HG03520 (cell line): ENCODE measurements around the gene HPS4.
"Not testable (repeated sequence)": the region's sequence is repeated elsewhere in the genome, so short reads cannot be mapped to it uniquely, and the experiment has no call there.

Experiments
- ATAC-seq: cut with Tn5 transposase; IDR thresholded peaks from one replicate; pipeline ENCODE4 v1.9.1; 2021; ENCODE audit warnings: mild to moderate bottlenecking, moderate library complexity; ENCODE audit not compliant: unreplicated experiment

Gene HPS4

DNA sequence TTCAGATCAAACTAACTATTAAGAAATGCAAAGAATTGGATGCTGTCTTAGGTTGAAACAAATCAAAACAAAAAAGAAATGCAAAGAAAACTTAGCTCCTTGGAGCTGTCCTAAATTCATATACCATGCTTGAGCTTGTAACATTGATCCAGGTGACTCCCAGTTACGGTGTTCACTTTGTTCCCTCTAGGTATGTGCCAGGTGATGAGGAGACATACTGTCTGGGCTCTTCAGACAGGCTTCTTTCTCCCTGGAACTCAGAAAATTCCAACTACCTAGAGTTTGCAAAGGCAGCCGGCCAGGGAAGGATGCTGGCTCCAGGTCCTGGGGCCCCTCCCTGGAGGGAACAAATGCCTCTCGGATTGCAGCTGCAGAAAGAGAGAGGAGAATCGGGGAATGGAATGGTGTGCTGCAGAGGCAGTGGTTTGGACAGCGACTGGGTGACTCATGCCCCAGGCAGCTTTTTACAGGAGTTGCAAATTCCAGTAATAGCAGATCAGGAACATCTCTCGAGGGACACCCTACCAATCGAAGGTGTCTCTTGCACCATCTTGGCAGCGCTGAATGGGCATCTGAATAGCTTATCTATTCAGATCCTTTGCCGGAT is 66.8 kb downstream of the HPS4 start:
- no peak for ATAC-seq

DNA sequence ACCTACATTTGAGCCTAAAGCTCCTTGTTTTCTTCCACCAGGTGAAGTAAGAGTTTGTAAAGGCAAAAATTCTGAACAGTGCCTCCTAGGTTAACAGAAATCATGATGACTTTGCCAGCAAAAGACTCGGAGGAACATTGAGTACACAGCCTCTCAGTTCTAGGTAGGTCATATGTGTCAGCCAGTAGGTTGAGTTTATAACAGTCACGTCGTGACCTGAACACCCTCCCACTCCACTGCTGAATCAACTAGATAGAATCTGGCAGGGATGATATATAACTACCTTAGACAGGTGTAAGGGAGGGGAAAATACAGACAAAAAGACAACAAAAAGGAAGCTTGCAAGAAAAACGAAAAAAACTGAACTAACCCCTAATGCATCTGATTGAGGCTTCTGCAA is 67.3 kb downstream of the HPS4 start:
- no peak for ATAC-seq

DNA sequence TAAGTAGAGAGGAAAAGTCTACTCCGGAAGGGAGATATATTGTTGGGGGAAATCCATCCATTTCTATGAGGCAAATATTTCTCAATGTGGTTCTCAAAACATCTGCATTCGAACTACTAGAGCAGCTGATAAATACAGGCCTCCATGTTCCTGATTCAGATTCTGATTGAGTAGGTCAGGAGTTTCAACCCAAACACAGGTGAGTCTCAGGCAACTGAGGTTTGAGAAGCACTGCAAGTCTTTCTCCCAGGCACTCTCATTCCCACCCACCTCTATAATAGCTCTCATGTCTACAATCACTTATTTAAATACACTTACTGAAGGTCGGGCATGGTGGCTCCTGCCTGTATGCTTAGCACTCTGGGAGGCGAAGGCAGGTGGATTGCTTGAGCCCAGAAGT is 69.2 kb downstream of the HPS4 start:
- no peak for ATAC-seq

DNA sequence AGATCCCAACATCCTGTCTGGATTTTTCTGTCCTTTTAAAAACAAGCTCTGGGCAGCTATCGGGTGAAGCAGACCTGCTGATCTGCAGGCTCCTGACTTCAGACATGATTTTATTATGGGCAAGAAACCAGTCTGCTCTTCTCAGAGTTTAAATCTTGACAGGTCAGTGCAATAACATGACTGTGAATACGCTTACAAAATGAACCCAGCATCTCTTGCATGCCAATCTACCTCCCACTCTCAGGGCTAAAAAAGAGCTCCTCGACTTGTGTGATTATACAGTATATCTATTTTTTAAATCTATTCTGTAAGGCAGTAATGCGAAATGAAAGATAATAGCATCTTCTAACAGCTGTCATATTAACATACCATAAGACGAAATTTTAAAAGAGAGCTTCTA is 73.2 kb downstream of the HPS4 start:
- ATAC-seq, result no peak

DNA sequence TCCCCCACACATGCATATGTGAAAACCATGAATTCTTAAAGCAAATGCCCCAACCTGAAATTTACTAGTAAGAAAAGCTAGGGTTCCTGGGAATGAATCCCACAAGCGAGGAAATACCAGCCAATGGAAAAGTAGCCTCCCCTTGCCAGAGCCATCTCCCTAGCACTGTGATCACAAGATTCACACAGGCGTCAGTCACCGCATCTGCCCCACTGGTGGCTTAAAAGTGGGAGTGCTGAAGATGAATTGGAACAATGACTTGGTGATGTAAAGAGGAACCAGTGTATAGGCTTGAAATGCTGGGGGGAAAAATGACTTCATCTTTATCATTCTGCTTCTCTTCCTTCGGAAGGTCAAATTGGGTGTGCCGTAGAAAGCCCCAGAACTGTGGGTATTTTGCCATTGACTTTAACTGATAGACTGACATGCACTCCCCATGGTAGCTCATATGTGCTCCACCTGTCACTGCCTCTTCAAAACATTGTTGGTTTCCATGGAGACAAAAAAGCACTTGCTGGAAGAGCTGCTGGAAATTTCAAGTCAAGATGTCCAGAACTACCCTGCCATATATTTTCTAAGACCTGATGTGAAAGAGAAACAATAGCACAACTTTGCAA is 73.8 kb downstream of the HPS4 start:
- ATAC-seq, result no peak

DNA sequence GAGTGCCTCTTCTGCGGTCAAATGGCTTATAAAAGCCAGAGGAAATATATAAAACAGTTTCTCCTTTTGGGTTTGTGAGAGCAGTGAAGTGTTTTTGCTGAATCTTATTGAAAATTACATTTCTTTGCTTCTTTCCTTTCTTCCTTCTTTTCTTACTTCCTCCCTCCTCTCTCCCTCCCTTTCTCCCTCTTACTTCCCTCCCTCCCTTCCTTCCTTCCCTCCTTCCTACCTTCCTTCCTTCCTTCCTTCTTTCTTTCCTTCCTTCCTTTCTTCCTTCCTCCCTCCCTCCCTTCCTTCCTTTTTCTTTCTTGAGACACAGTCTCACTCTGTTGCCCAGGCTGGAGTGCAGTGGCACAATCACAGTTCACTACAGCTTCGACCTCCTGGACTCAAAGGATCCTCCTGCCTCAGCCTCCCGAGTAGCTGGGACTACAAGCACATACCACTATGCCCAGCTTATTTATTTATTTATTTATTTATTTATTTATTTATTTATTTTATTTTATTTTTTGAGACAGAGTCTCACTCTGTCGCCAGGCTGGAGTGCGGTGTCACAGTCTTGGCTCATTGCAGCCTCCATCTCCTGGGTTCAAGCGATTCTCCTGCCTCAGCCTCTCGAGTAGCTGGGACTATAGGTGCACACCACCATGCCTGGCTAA is 74.9 kb downstream of the HPS4 start:
- not testable (repeated sequence) for ATAC-seq

DNA sequence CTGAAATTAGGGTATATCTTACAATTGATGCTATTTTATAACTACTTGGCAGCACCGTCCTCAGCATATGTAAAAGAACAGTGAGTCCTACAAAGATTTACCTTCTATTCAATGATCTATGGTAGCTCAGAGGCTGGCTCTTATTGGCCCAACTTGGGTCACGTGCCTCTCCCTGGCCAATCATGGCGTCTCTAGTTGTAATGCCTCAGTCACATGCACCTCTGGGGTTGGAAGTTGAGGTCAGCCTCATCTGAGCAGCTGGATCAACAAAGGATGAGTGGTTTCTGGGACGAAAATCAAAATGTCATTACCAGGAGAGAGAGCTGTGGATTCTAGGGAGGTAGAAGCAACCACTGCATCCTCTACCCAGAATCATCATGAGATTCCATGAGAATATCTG is 77.5 kb downstream of the HPS4 start:
- ATAC-seq, result no peak

DNA sequence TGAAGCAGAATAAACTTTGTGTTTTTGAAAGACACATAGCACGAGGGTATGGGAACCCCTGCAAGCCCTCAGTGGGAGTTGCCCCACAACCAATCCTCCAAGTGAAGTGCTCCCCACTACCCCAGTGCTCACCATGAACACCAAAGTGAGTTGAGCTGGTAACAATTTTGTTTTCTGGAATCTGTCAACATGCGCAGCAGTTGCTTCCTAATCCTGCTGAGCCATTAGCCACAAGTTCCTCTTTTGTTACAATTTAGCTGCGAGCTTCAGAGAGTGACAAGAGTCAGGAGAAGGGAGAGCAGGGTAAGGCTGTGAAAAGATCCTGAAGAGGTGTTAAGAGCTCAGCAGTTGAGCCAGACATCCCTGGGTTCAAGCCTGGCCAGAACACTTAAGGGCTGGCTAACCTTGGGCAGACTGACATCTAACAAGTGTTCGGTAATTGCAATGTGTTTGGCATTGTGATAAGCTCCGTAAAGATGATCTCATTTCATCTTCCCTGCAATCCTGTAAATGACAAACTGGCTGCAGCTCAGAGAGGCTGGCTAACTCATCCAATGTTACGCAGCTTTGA is 78.6 kb downstream of the HPS4 start:
- no peak for ATAC-seq

DNA sequence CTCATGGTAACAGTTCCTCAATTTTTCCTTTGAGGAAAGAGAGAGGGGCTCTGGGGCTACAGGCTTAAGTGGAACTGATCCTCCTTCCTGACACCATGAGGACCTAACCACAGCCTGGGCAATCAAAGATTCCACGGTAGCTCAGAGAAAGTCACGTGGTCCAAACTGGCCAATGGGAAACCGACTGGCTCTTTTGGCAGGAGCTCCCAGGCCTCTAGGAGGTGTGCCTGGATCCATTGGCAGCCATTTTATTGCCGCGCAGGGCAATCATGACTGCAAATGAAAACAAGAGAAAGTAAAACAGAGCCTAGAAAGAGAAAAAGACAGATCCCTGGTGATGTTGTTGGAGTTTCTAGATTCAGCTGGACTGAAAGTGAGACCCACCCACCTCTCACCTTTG is 81.9 kb downstream of the HPS4 start:
- no peak for ATAC-seq
